Measurements from ENCODE around the gene GFPT1. TPM values are rescaled to one million over a fixed set of nuclear protein-coding genes. Genes with fewer than 3 reads are reported as not detected.

Gene GFPT1
- total RNA-seq, 1 donor from 2014 or later = 126 TPM

DNA sequence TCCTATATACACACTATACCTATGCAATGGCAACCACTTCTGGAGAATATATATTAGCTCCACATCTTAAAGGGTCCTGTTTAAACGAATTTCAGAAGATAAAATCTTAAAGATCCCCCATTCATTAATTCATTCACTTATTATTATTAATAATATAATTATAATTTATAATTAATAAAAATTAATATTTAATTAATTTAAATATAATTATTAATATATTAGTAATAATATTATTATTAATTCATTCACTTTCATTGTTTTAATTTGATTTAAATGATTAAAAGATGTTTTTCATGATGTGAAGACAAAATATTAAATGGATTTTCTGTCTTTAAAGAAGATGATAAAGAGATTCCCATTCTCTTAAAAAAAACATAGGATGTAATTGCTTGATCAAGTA lies 29.1 kb upstream of the GFPT1 start:
- no peaks in the 10 kb centered on the region for H3K9me3 Mint-ChIP-seq (ENCODE audit: unreplicated experiment)
- H3K36me3 Mint-ChIP-seq (ENCODE audit: low read depth, unreplicated experiment) = peaks cover 5% of the 10 kb centered on the region
- no peaks in the 10 kb centered on the region for H3K27me3 ChIP-seq (ENCODE audit: insufficient read depth, low read length)
- no peak for DNase-seq (ENCODE audit: low read depth)
- H3K9me3 ChIP-seq (ENCODE audit: insufficient read depth, low read depth, low read length) = no peaks in the 10 kb centered on the region
- no peaks in the 10 kb centered on the region for H3K4me1 Mint-ChIP-seq (ENCODE audit: low read depth, unreplicated experiment)
- H3K27me3 Mint-ChIP-seq (ENCODE audit: low read depth, unreplicated experiment) = no peaks in the 10 kb centered on the region
- H3K4me3 ChIP-seq (ENCODE audit: insufficient read depth, low read depth, low read length) = no peak overlapping the region
- no peak overlapping the region for H3K9ac ChIP-seq (ENCODE audit: low read length)
- H3K4me2 ChIP-seq (ENCODE audit: low read length) = no peak overlapping the region
- no peaks in the 10 kb centered on the region for H3K79me2 ChIP-seq (ENCODE audit: insufficient read depth, low read length)
- peaks cover 8% of the 10 kb centered on the region for H3K36me3 ChIP-seq (ENCODE audit: insufficient read depth, low read length)
- no peak overlapping the region for H3K4me3 Mint-ChIP-seq (ENCODE audit: unreplicated experiment)
- no peak overlapping the region for H3K27ac ChIP-seq (ENCODE audit: low read depth, low read length)
- TF ChIP-seq EZH2 (IDR thresholded peaks at IDR 0.05; ENCODE audit: insufficient read depth, low read length) = no peak
- TF ChIP-seq, protein P1, sequence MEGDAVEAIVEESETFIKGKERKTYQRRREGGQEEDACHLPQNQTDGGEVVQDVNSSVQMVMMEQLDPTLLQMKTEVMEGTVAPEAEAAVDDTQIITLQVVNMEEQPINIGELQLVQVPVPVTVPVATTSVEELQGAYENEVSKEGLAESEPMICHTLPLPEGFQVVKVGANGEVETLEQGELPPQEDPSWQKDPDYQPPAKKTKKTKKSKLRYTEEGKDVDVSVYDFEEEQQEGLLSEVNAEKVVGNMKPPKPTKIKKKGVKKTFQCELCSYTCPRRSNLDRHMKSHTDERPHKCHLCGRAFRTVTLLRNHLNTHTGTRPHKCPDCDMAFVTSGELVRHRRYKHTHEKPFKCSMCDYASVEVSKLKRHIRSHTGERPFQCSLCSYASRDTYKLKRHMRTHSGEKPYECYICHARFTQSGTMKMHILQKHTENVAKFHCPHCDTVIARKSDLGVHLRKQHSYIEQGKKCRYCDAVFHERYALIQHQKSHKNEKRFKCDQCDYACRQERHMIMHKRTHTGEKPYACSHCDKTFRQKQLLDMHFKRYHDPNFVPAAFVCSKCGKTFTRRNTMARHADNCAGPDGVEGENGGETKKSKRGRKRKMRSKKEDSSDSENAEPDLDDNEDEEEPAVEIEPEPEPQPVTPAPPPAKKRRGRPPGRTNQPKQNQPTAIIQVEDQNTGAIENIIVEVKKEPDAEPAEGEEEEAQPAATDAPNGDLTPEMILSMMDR (IDR thresholded peaks at IDR 0.05; ENCODE audit: insufficient read depth, low read depth, low read length) = no peak
- no peaks in the 10 kb centered on the region for H3K4me1 ChIP-seq (ENCODE audit: insufficient read depth, low read length)
- no peak overlapping the region for H2AFZ ChIP-seq (ENCODE audit: low read depth, low read length)
- H3K27ac Mint-ChIP-seq (ENCODE audit: unreplicated experiment) = no peak overlapping the region
- H4K20me1 ChIP-seq (ENCODE audit: insufficient read depth, low read length) = no peaks in the 10 kb centered on the region
- no peak for FAIRE-seq

DNA sequence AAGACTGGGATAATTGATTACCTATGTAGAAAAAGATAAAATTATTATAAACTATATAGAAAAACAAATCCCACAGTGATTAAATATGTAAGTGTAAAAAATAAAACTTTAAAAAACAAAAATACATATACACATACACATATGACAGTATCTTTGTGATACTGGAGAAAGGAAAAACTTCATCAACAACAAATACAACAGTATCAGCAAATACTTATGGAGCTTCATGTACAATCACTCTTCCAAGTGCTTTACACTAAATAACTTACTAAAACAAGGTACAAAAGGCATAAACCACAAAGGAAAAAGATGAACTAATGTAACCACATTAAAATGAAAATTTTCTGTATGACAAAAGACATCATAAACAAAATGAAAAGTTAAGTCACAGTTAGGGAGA lies 24.1 kb upstream of the GFPT1 start:
- no peak for TF ChIP-seq EZH2 (IDR thresholded peaks at IDR 0.05; ENCODE audit: insufficient read depth, low read length)
- TF ChIP-seq, protein P1 (IDR thresholded peaks at IDR 0.05; ENCODE audit: insufficient read depth, low read depth, low read length) = no peak
- DNase-seq (ENCODE audit: low read depth) (no peak), FAIRE-seq (no peak)
- Histone ChIP-seq H2AFZ (ENCODE audit: low read depth, low read length) (no peak overlapping the region), H3K27ac (ENCODE audit: low read depth, low read length) (no peak overlapping the region), H3K9ac (ENCODE audit: low read length) (no peak overlapping the region), H3K4me3 (ENCODE audit: insufficient read depth, low read depth, low read length) (no peak overlapping the region), H3K27me3 (ENCODE audit: insufficient read depth, low read length) (no peaks in the 10 kb centered on the region), H3K9me3 (ENCODE audit: insufficient read depth, low read depth, low read length) (no peaks in the 10 kb centered on the region), H3K4me2 (ENCODE audit: low read length) (no peak overlapping the region), H3K79me2 (ENCODE audit: insufficient read depth, low read length) (no peaks in the 10 kb centered on the region), H3K4me1 (ENCODE audit: insufficient read depth, low read length) (no peaks in the 10 kb centered on the region), H3K36me3 (ENCODE audit: insufficient read depth, low read length) (no peaks in the 10 kb centered on the region), H4K20me1 (ENCODE audit: insufficient read depth, low read length) (no peaks in the 10 kb centered on the region)
- H3K36me3 Mint-ChIP-seq (ENCODE audit: low read depth, unreplicated experiment) = peaks cover 14% of the 10 kb centered on the region
- no peaks in the 10 kb centered on the region for H3K27me3 Mint-ChIP-seq (ENCODE audit: low read depth, unreplicated experiment)
- H3K9me3 Mint-ChIP-seq (ENCODE audit: unreplicated experiment) = peaks cover 2% of the 10 kb centered on the region
- no peaks in the 10 kb centered on the region for H3K4me1 Mint-ChIP-seq (ENCODE audit: low read depth, unreplicated experiment)
- H3K4me3 Mint-ChIP-seq (ENCODE audit: unreplicated experiment) = no peak overlapping the region
- no peak overlapping the region for H3K27ac Mint-ChIP-seq (ENCODE audit: unreplicated experiment)

DNA sequence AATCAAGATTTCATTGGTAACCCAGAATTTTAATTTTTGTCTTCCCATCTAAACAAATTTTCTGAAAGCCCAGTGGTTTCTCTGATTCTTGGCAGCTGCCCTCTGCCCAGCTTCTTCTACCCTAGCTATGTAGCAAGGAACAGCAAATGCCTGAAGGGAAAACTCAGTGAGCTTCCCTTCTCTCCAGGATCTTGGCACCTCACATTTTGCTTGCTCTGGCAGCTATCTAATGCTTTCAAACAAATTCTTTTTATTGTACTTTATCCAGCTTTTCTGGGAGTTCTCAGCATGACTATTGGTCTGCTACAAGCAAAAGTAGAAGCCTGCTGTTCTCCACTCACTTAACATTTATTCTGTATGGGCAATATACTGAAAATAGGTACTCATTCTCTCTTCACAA lies 18.3 kb upstream of the GFPT1 start:
- DNase-seq (ENCODE audit: low read depth) (no peak), FAIRE-seq (no peak)
- H3K4me3 ChIP-seq (ENCODE audit: insufficient read depth, low read depth, low read length) = no peak overlapping the region
- no peak overlapping the region for H3K4me2 ChIP-seq (ENCODE audit: low read length)
- H3K79me2 ChIP-seq (ENCODE audit: insufficient read depth, low read length) = no peaks in the 10 kb centered on the region
- H3K4me1 Mint-ChIP-seq (ENCODE audit: low read depth, unreplicated experiment) = no peaks in the 10 kb centered on the region
- no peak overlapping the region for H3K27ac ChIP-seq (ENCODE audit: low read depth, low read length)
- peaks cover 27% of the 10 kb centered on the region for H3K36me3 Mint-ChIP-seq (ENCODE audit: low read depth, unreplicated experiment)
- no peak overlapping the region for H3K4me3 Mint-ChIP-seq (ENCODE audit: unreplicated experiment)
- H3K27me3 Mint-ChIP-seq (ENCODE audit: low read depth, unreplicated experiment) = no peaks in the 10 kb centered on the region
- no peak overlapping the region for H3K9ac ChIP-seq (ENCODE audit: low read length)
- H3K27me3 ChIP-seq (ENCODE audit: insufficient read depth, low read length) = no peaks in the 10 kb centered on the region
- no peaks in the 10 kb centered on the region for H4K20me1 ChIP-seq (ENCODE audit: insufficient read depth, low read length)
- peaks cover 9% of the 10 kb centered on the region for H3K36me3 ChIP-seq (ENCODE audit: insufficient read depth, low read length)
- TF ChIP-seq, protein P1 (IDR thresholded peaks at IDR 0.05; ENCODE audit: insufficient read depth, low read depth, low read length) = no peak
- no peak for TF ChIP-seq EZH2 (IDR thresholded peaks at IDR 0.05; ENCODE audit: insufficient read depth, low read length)
- H3K9me3 ChIP-seq (ENCODE audit: insufficient read depth, low read depth, low read length) = no peaks in the 10 kb centered on the region
- no peak overlapping the region for H2AFZ ChIP-seq (ENCODE audit: low read depth, low read length)
- H3K27ac Mint-ChIP-seq (ENCODE audit: unreplicated experiment) = no peak overlapping the region
- no peaks in the 10 kb centered on the region for H3K4me1 ChIP-seq (ENCODE audit: insufficient read depth, low read length)
- peaks cover 2% of the 10 kb centered on the region for H3K9me3 Mint-ChIP-seq (ENCODE audit: unreplicated experiment)

Data from astrocyte (in vitro differentiated cells and primary cell).